PC-3 (cell line): ENCODE data around the gene MAPRE3.

Experiments
- EZH2 ChIP-seq: fragments of 300-600 bp; sonication (generic); IDR thresholded peaks from one replicate; pipeline ENCODE4 v1.6.1; 2017; ENCODE audit warnings: antibody characterized with exemption, mild to moderate bottlenecking, low read length; ENCODE audit not compliant: unreplicated experiment
- EZH2phosphoT487 ChIP-seq: fragments of 300-600 bp; sonication (generic); IDR thresholded peaks from 2 replicates; pipeline ENCODE4 v1.6.1; 2018; ENCODE audit warnings: mild to moderate bottlenecking, antibody characterized with exemption, low read length, borderline replicate concordance
- TF ChIP-seq, protein P1 (sequence below): fragments of 300-600 bp; sonication (generic); conservative IDR thresholded peaks from 2 replicates; pipeline ENCODE4 v1.5.1; 2017; ENCODE audit warnings: antibody characterized with exemption, low read depth, mild to moderate bottlenecking, low read length

DNA sequence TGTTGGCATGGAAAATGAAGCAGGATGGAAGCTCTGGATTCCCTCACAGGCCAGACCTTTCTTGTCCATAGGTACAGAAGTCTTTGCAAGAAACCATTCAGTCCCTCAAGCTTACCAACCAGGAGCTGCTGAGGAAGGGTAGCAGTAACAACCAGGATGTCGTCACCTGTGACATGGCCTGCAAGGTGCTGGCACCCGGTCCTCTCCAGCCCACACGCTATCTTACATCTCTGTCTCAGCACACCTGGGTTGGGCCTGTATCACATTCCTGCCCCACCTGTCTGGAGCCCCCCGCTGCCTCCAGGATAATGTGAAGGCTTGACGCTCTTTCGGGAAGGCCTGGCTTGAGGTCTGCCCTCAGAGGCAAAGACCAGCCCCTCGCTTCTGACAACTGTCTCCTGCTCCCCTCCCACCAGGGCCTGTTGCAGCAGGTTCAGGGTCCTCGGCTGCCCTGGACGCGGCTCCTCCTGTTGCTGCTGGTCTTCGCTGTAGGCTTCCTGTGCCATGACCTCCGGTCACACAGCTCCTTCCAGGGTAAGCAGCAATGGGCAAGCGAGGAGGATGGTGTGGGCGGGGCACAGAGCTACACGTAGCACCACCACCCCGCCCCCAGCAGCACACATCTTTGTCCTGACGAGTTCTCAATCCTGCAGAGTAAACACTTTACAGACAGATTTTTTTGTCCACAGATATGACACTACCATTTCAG, 68.3 kb downstream of the MAPRE3 start:
- TF ChIP-seq EZH2phosphoT487 (no peak), EZH2 (no peak)
- TF ChIP-seq, protein P1, sequence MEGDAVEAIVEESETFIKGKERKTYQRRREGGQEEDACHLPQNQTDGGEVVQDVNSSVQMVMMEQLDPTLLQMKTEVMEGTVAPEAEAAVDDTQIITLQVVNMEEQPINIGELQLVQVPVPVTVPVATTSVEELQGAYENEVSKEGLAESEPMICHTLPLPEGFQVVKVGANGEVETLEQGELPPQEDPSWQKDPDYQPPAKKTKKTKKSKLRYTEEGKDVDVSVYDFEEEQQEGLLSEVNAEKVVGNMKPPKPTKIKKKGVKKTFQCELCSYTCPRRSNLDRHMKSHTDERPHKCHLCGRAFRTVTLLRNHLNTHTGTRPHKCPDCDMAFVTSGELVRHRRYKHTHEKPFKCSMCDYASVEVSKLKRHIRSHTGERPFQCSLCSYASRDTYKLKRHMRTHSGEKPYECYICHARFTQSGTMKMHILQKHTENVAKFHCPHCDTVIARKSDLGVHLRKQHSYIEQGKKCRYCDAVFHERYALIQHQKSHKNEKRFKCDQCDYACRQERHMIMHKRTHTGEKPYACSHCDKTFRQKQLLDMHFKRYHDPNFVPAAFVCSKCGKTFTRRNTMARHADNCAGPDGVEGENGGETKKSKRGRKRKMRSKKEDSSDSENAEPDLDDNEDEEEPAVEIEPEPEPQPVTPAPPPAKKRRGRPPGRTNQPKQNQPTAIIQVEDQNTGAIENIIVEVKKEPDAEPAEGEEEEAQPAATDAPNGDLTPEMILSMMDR: no peak
